GM18508 (cell line): ENCODE measurements around the gene RPS6KA5.
"Not testable (repeated sequence)": the region's sequence is repeated elsewhere in the genome, so short reads cannot be mapped to it uniquely, and the experiment has no call there.

ENCODE experiments used
- ATAC-seq: cut with Tn5 transposase; IDR thresholded peaks from one replicate; pipeline ENCODE4 v1.9.1; 2021; ENCODE audit warnings: moderate number of reproducible peaks; ENCODE audit not compliant: insufficient read depth, unreplicated experiment

The RPS6KA5 gene

GRCh38 chr14:91060351-91061055 is at the start of gene RPS6KA5:
Gene RPS6KA5 (minus strand): TSS chr14:91060641. CDS start chr14:91060434, 207 bp downstream.
- peak; percentile 89 for ATAC-seq

GRCh38 chr14:91108941-91109611 is 48.6 kb upstream of the RPS6KA5 start:
- no peak for ATAC-seq

GRCh38 chr14:91103116-91103515 is 42.7 kb upstream of the RPS6KA5 start:
- no peak for ATAC-seq

GRCh38 chr14:91100102-91100501 is 39.7 kb upstream of the RPS6KA5 start:
- ATAC-seq: no peak

- ATAC-seq: no peak
Measured at GRCh38 chr14:91098591-91098990, 38.1 kb upstream of the RPS6KA5 start.

- ATAC-seq: not testable (repeated sequence)
Measured at GRCh38 chr14:91097657-91098056, 37.2 kb upstream of the RPS6KA5 start.

GRCh38 chr14:91095178-91095577 is 34.7 kb upstream of the RPS6KA5 start:
- no peak for ATAC-seq

GRCh38 chr14:91094772-91095171 is 34.3 kb upstream of the RPS6KA5 start:
- no peak for ATAC-seq

- ATAC-seq: not testable (repeated sequence)
Measured at GRCh38 chr14:91093743-91094472, 33.5 kb upstream of the RPS6KA5 start.

- ATAC-seq: no peak
Measured at GRCh38 chr14:91092073-91092472, 31.6 kb upstream of the RPS6KA5 start.

- ATAC-seq: no peak
Measured at GRCh38 chr14:91090743-91091142, 30.3 kb upstream of the RPS6KA5 start.

GRCh38 chr14:91089958-91090535 is 29.6 kb upstream of the RPS6KA5 start:
- no peak for ATAC-seq

- ATAC-seq: no peak
Measured at GRCh38 chr14:91088585-91089235, 28.3 kb upstream of the RPS6KA5 start.

GRCh38 chr14:91087470-91087869 is 27.0 kb upstream of the RPS6KA5 start:
- ATAC-seq: not testable (repeated sequence)

- no peak for ATAC-seq
Measured at GRCh38 chr14:91084516-91084915, 24.1 kb upstream of the RPS6KA5 start.

GRCh38 chr14:91082282-91082681 is 21.8 kb upstream of the RPS6KA5 start:
- ATAC-seq: no peak

GRCh38 chr14:91080071-91080470 is 19.6 kb upstream of the RPS6KA5 start:
- no peak for ATAC-seq

GRCh38 chr14:91078095-91078737 is 17.8 kb upstream of the RPS6KA5 start:
- ATAC-seq: no peak

GRCh38 chr14:91075553-91075952 is 15.1 kb upstream of the RPS6KA5 start:
- no peak for ATAC-seq

- ATAC-seq: no peak
Measured at GRCh38 chr14:91070572-91070971, 10.1 kb upstream of the RPS6KA5 start.
